ENCODE measurements around the gene PI4KA. TPM values are rescaled to one million over a fixed set of nuclear protein-coding genes. Genes with fewer than 3 reads are reported as not detected.

Gene PI4KA
- total and polyA plus RNA-seq, 2 of the 13 experiments (the other 11 are each of a cell fraction or from before 2014, with no cell fraction given): 27.4 to 56.4 TPM

DNA sequence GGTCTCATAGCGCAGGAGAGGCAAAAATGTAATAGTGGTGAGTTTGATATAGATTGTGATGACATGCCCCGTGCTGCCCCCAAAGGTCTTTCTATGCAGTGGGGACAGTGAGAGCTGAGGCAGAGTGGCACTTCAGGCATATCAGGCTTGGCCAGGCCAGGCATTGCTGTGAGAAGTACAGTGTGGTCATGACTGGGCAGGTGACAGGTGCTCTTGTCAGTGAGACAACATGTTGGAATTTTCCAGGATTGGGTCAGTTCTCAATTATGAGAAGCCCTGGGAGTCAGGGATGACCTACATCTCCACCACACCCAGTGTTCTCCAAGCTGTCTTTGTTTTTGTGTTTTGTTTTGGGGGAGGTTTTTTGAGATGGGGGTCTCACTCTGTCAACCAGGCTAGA is 3.9 kb upstream of the PI4KA start:
- FAIRE-seq: no peak
- H3K9me3 ChIP-seq (ENCODE audit: low read length): no peaks in the 10 kb centered on the region
- CTCF ChIA-PET (ENCODE audit: low intra/inter-chr PET ratio, low total read pairs): no interaction called here

GRCh38 chr22:20859615-20860014 is 1.0 kb upstream of the PI4KA start:
- H3K27ac ChIP-seq (ENCODE audit: extremely low read length, insufficient read depth, low read length): peak overlapping the region; percentile 63
- no peak overlapping the region for H2AFZ ChIP-seq (ENCODE audit: low read length)
- H3K27me3 ChIP-seq (ENCODE audit: control insufficient read depth in 1 of 2, insufficient read depth in 2 of 2, low read length in 2 of 2): no peaks in the 10 kb centered on the region; a peak in 1 of 5 replicates
- H3K36me3 ChIP-seq (replicated peaks in 1 of 2; ENCODE audit: control insufficient read depth in 1 of 2, insufficient read depth in 2 of 2, low read length in 2 of 2): peaks cover 1 to 5% of the 10 kb centered on the region in 2 experiments; a peak in 2 of 5 replicates
- H3K9ac ChIP-seq (ENCODE audit: insufficient read depth, low read depth, low read length): peak overlapping the region; percentile 82
- no peak for FAIRE-seq
- H3K4me3 ChIP-seq (replicated peaks in 1 of 3; ENCODE audit: insufficient read depth in 1 of 3, low read depth in 2 of 3, low read length in 3 of 3): peak overlapping the region; percentile 72 to 82 (median 74)
- WGBS (ENCODE audit: low lambda C conversion rate): 16% methylated on average over 5 of the region's 8 CpGs
- H3K4me2 ChIP-seq (ENCODE audit: low read depth, low read length): peak overlapping the region; percentile 77
- ATAC-seq: no peak
- H4K20me1 ChIP-seq (ENCODE audit: insufficient read depth, low read length): peaks cover 17% of the 10 kb centered on the region; the same call in 1 of the 2 replicates
- no peaks in the 10 kb centered on the region for H3K9me3 ChIP-seq (ENCODE audit: low read length)
- DNase-seq (ENCODE audit: low spot score): no peak
- intact Hi-C loops (cut with micrococcal nuclease; ENCODE audit: unreplicated experiment) (loop anchor here (5.0 kb wide), 1 partner anchor 82 kb away; no protein-coding TSS in a partner anchor), in situ Hi-C loops (cut with HindIII; ENCODE audit: extremely low pct_ligation_motif_present, low pct_unique_long_range_greater_than_20kb) (loop anchor here (10.0 kb wide), 1 partner anchor 65 kb away; no protein-coding TSS in a partner anchor)
- POLR2A ChIA-PET: interaction anchor here (1.1 kb wide), 1 partner anchor 83 kb away, joined by 3 read pairs; no protein-coding TSS in a partner anchor
- H3K4me1 ChIP-seq (ENCODE audit: insufficient read depth, low read length): peaks cover 43% of the 10 kb centered on the region
- TF ChIP-seq ZXDC (CRISPR knock-in tag; IDR thresholded peaks at IDR 0.05) (no peak), HNF4A (CRISPR knock-in tag; IDR thresholded peaks at IDR 0.05) (no peak), SOX13 (IDR thresholded peaks at IDR 0.05) (no peak), SOX13 (CRISPR knock-in tag; conservative IDR thresholded peaks at IDR 0.05 in 1 of 2, IDR thresholded peaks at IDR 0.05 in 1 of 2) (no peak)
- BruUV-seq (replicated peaks): TSS peak; percentile 81
- CTCF ChIA-PET (ENCODE audit: low intra/inter-chr PET ratio, low total read pairs): no interaction called here
- peaks cover 38% of the 10 kb centered on the region for H3K79me2 ChIP-seq (ENCODE audit: insufficient read depth, low read length)

More for the DNA sequence above, 3.9 kb upstream of the PI4KA start:
- Histone ChIP-seq H3K4me3 (replicated peaks in 1 of 3; ENCODE audit: insufficient read depth in 1 of 3, low read depth in 2 of 3, low read length in 3 of 3) (no peak overlapping the region), H3K27me3 (ENCODE audit: control insufficient read depth in 1 of 2, insufficient read depth in 2 of 2, low read length in 2 of 2) (no peaks in the 10 kb centered on the region; a peak in 1 of 5 replicates), H3K9ac (ENCODE audit: insufficient read depth, low read depth, low read length) (no peak overlapping the region), H4K20me1 (ENCODE audit: insufficient read depth, low read length) (0 out of 2 replicates have a peak, but pooled peaks cover 4% of the 10 kb centered on the region), H3K4me2 (ENCODE audit: low read depth, low read length) (no peak overlapping the region), H3K36me3 (replicated peaks in 1 of 2; ENCODE audit: control insufficient read depth in 1 of 2, insufficient read depth in 2 of 2, low read length in 2 of 2) (peaks cover 1 to 5% of the 10 kb centered on the region in 2 experiments; a peak in 2 of 5 replicates), H3K4me1 (ENCODE audit: insufficient read depth, low read length) (peaks cover 45% of the 10 kb centered on the region), H2AFZ (ENCODE audit: low read length) (no peak overlapping the region), H3K27ac (ENCODE audit: extremely low read length, insufficient read depth, low read length) (no peak overlapping the region), H3K79me2 (ENCODE audit: insufficient read depth, low read length) (peaks cover 14% of the 10 kb centered on the region)
- in situ Hi-C loops (cut with HindIII; ENCODE audit: extremely low pct_ligation_motif_present, low pct_unique_long_range_greater_than_20kb) (no loop called here), intact Hi-C loops (cut with micrococcal nuclease; ENCODE audit: unreplicated experiment) (no loop called here)
- WGBS (ENCODE audit: low lambda C conversion rate): 94% methylated on average over 2 of the region's 2 CpGs
- no TSS peak for BruUV-seq (replicated peaks)
- DNase-seq (ENCODE audit: low spot score) (no peak), ATAC-seq (no peak)
- no peak for TF ChIP-seq ELF4 (CRISPR knock-in tag; IDR thresholded peaks at IDR 0.05; ENCODE audit: borderline replicate concordance)
- no peak for TF ChIP-seq TERF1 (CRISPR knock-in tag; IDR thresholded peaks at IDR 0.05)
- no peak for TF ChIP-seq ZNF607 (CRISPR knock-in tag; IDR thresholded peaks at IDR 0.05; ENCODE audit: borderline replicate concordance)
- TF ChIP-seq IRF2 (CRISPR knock-in tag; IDR thresholded peaks at IDR 0.05): no peak
- TF ChIP-seq GLI4 (CRISPR knock-in tag; IDR thresholded peaks at IDR 0.05; ENCODE audit: borderline replicate concordance): no peak
- TF ChIP-seq BHLHE40 (IDR thresholded peaks at IDR 0.05; ENCODE audit: low read length): no peak
- TF ChIP-seq SP140L (CRISPR knock-in tag; IDR thresholded peaks at IDR 0.05; ENCODE audit: borderline replicate concordance): no peak
- no peak for TF ChIP-seq ZNF430 (CRISPR knock-in tag; IDR thresholded peaks at IDR 0.05)
- TF ChIP-seq HCFC1 (IDR thresholded peaks at IDR 0.05; ENCODE audit: low read depth, low read length): no peak
- POLR2A ChIA-PET: interaction anchor here (0.6 to 1.7 kb wide), 2 partner anchors 23 to 110 kb away, joined by 3 read pairs; no protein-coding TSS in a partner anchor

All from HepG2 (cell line).